Keratinocyte (primary cell): ENCODE results near the gene NUP98. TPM values are rescaled to one million over a fixed set of nuclear protein-coding genes. Genes with fewer than 3 reads are reported as not detected.

Source experiments
- DNase-seq: peaks from one replicate; pipeline ENCODE4 v3.0.0-alpha.2; 2011; ENCODE audit warnings: low read depth, missing footprints, low spot score
- FAIRE-seq: peaks from 2 replicates; lab custom pipeline; 2011; peaks lifted over from hg19 to GRCh38; lab: Jason Lieb, UNC
- H2AFZ ChIP-seq: 2 replicates; pipeline ENCODE4 v1.6.0; 2012; ENCODE audit warnings: low read length, control low read depth, inconsistent platforms; ENCODE audit not compliant: control insufficient read depth
- H3K27ac ChIP-seq: 2 replicates; pipeline ENCODE4 v1.5.1; 2011; ENCODE audit warnings: low read length; ENCODE audit not compliant: control insufficient read depth, insufficient read depth
- H3K27me3 ChIP-seq: 3 replicates; pipeline ENCODE4 v1.6.0; 2011; ENCODE audit warnings: low read length; ENCODE audit not compliant: control insufficient read depth, insufficient read depth; ENCODE audit errors: extremely low read depth
- H3K36me3 ChIP-seq, 2 experiments: 2 replicates in 1 of 2; 3 replicates in 1 of 2; pipeline ENCODE4 v1.5.1; 2011; ENCODE audit warnings: low read length in 2 of 2, mild to moderate bottlenecking in 1 of 2; ENCODE audit not compliant: control insufficient read depth in 2 of 2, insufficient read depth in 2 of 2; ENCODE audit errors: extremely low read depth in 1 of 2
- H3K4me1 ChIP-seq: 3 replicates; pipeline ENCODE4 v1.5.1; 2011; ENCODE audit warnings: low read length; ENCODE audit not compliant: control insufficient read depth, insufficient read depth; ENCODE audit errors: extremely low read depth
- H3K4me2 ChIP-seq: 3 replicates; pipeline ENCODE4 v1.6.0; 2011; ENCODE audit warnings: low read depth, low read length; ENCODE audit not compliant: control insufficient read depth, insufficient read depth; ENCODE audit errors: extremely low read depth
- H3K4me3 ChIP-seq, 3 experiments: fragments of 200-600 bp in 1 of 3; sonication (generic) in 1 of 3; 2 replicates in 2 of 3; 3 replicates in 1 of 3; pipeline ENCODE4 v1.5.1; 2011 to 2016; ENCODE audit warnings: low read length in 3 of 3, mild to moderate bottlenecking in 3 of 3, control low read depth in 2 of 3, inconsistent platforms in 1 of 3, low read depth in 1 of 3, mixed read lengths in 1 of 3, mixed run types in 1 of 3, moderate library complexity in 1 of 3; ENCODE audit not compliant: control insufficient read depth in 2 of 3, insufficient read depth in 2 of 3; ENCODE audit errors: extremely low read depth in 1 of 3
- H3K79me2 ChIP-seq: 2 replicates; pipeline ENCODE4 v1.6.0; 2012; ENCODE audit warnings: low read length; ENCODE audit not compliant: control insufficient read depth, insufficient read depth
- H3K9ac ChIP-seq: 3 replicates; pipeline ENCODE4 v1.6.0; 2011; ENCODE audit warnings: low read length; ENCODE audit not compliant: control insufficient read depth, insufficient read depth; ENCODE audit errors: extremely low read depth
- H3K9me1 ChIP-seq: 3 replicates; pipeline ENCODE4 v1.6.0; 2011; ENCODE audit warnings: low read length; ENCODE audit not compliant: control insufficient read depth, insufficient read depth; ENCODE audit errors: extremely low read depth
- H3K9me3 ChIP-seq: 2 replicates; pipeline ENCODE4 v1.5.1; 2012; ENCODE audit warnings: low read depth, low read length; ENCODE audit not compliant: control insufficient read depth
- H4K20me1 ChIP-seq: 3 replicates; pipeline ENCODE4 v1.6.0; 2011; ENCODE audit warnings: low read length; ENCODE audit not compliant: control insufficient read depth, insufficient read depth; ENCODE audit errors: extremely low read depth
- CTCF ChIP-seq, 3 experiments: IDR thresholded peaks in 1 of 3; conservative IDR thresholded peaks in 1 of 3; optimal IDR thresholded peaks in 1 of 3; 2 replicates in 2 of 3; 3 replicates in 1 of 3; pipeline versions ENCODE3 to v1.5.1; 2011; ENCODE audit warnings: low read length in 3 of 3, mild to moderate bottlenecking in 3 of 3, moderate library complexity in 2 of 3, control low read depth in 1 of 3, inconsistent platforms in 1 of 3; ENCODE audit not compliant: insufficient read depth in 2 of 3; ENCODE audit errors: extremely low read depth in 1 of 3
- EZH2 ChIP-seq: IDR thresholded peaks from one replicate; pipeline ENCODE4 v1.6.1; 2012; ENCODE audit warnings: inconsistent platforms, mild to moderate bottlenecking, low read length, moderate library complexity
- dilution Hi-C: fragments of 300-500 bp; cut with MboI; formaldehyde crosslinking; loops from one replicate; pipeline ENCODE4 v1.7.0; 2020; ENCODE audit warnings: low sequenced_read_pairs; ENCODE audit not compliant: extremely low pct_ligation_motif_present
- polyA plus RNA-seq, 5 experiments: library from polyadenylated mRNA; depleted of rRNA in 3 of 5; stranded (reverse) in 3 of 5; stranded (forward) in 1 of 5; unstranded in 1 of 5; fragments of >200 nt; gene quantifications; 1 replicate in 1 of 5; 2 replicates in 3 of 5; 3 replicates in 1 of 5; pipeline versions ENCODE4 v1.2.1 to v1.2.3, GENCODE V29; 2011 to 2012; ENCODE audit warnings: missing spikeins in 2 of 5, low read depth in 1 of 5, low replicate concordance in 1 of 5

Gene NUP98
- polyA plus RNA-seq, 1 donor (not counting 4 experiments of a cell fraction or from before 2014, with no cell fraction given) = 66.9 TPM

GRCh38 chr11:3809624-3809928 is 12.2 kb upstream of the NUP98 start:
- no peak for DNase-seq
- H3K4me2 ChIP-seq = peak overlapping the region; percentile 29

GRCh38 chr11:3808861-3809623 is 11.7 kb upstream of the NUP98 start:
- H3K4me1 ChIP-seq = peaks cover 26% of the 10 kb centered on the region
- H4K20me1 ChIP-seq = no peaks in the 10 kb centered on the region
- H3K4me3 ChIP-seq = peak overlapping the region; percentile 61 to 75 (median 64)
- H3K4me2 ChIP-seq = peak overlapping the region; percentile 87
- H3K79me2 ChIP-seq = no peaks in the 10 kb centered on the region
- TF ChIP-seq CTCF (optimal IDR thresholded peaks at IDR 0.05 in 1 of 3, IDR thresholded peaks at IDR 0.05 in 1 of 3, conservative IDR thresholded peaks at IDR 0.05 in 1 of 3; ENCODE audit: extremely low read depth in 1 of 3, insufficient read depth in 2 of 3, low read length in 3 of 3) (peak; percentile 53 to 78 (median 76)), EZH2 (no peak)
- dilution Hi-C loops = no loop called here
- no peaks in the 10 kb centered on the region for H3K9me3 ChIP-seq
- FAIRE-seq (peak; percentile 91), DNase-seq (no peak)
- peaks cover 2% of the 10 kb centered on the region for H3K9me1 ChIP-seq
- H3K27ac ChIP-seq = no peak overlapping the region
- peak overlapping the region; percentile 63 for H3K9ac ChIP-seq
- H3K36me3 ChIP-seq = peaks cover 0 to 13% of the 10 kb centered on the region in 2 experiments
- H3K27me3 ChIP-seq = no peaks in the 10 kb centered on the region
- H2AFZ ChIP-seq = peak overlapping the region; percentile 84

More at GRCh38 chr11:3809624-3809928, 12.2 kb upstream of the NUP98 start:
- Histone ChIP-seq H3K4me1 (peaks cover 22% of the 10 kb centered on the region), H3K36me3 (peaks cover 0 to 13% of the 10 kb centered on the region in 2 experiments), H3K4me3 (no peak overlapping the region), H4K20me1 (no peaks in the 10 kb centered on the region), H2AFZ (no peak overlapping the region), H3K27me3 (no peaks in the 10 kb centered on the region), H3K79me2 (no peaks in the 10 kb centered on the region), H3K27ac (no peak overlapping the region), H3K9ac (no peak overlapping the region), H3K9me3 (no peaks in the 10 kb centered on the region), H3K9me1 (peaks cover 2% of the 10 kb centered on the region)
- FAIRE-seq = no peak
- TF ChIP-seq EZH2 (no peak), CTCF (optimal IDR thresholded peaks at IDR 0.05 in 1 of 3, IDR thresholded peaks at IDR 0.05 in 1 of 3, conservative IDR thresholded peaks at IDR 0.05 in 1 of 3; ENCODE audit: extremely low read depth in 1 of 3, insufficient read depth in 2 of 3, low read length in 3 of 3) (no peak)
- dilution Hi-C loops = no loop called here
